GM19455 (cell line): ENCODE results near the gene U2AF2.

Source experiments
- ATAC-seq: cut with Tn5 transposase; IDR thresholded peaks from one replicate; pipeline ENCODE4 v1.9.1; 2021; ENCODE audit not compliant: unreplicated experiment

U2AF2 gene

DNA sequence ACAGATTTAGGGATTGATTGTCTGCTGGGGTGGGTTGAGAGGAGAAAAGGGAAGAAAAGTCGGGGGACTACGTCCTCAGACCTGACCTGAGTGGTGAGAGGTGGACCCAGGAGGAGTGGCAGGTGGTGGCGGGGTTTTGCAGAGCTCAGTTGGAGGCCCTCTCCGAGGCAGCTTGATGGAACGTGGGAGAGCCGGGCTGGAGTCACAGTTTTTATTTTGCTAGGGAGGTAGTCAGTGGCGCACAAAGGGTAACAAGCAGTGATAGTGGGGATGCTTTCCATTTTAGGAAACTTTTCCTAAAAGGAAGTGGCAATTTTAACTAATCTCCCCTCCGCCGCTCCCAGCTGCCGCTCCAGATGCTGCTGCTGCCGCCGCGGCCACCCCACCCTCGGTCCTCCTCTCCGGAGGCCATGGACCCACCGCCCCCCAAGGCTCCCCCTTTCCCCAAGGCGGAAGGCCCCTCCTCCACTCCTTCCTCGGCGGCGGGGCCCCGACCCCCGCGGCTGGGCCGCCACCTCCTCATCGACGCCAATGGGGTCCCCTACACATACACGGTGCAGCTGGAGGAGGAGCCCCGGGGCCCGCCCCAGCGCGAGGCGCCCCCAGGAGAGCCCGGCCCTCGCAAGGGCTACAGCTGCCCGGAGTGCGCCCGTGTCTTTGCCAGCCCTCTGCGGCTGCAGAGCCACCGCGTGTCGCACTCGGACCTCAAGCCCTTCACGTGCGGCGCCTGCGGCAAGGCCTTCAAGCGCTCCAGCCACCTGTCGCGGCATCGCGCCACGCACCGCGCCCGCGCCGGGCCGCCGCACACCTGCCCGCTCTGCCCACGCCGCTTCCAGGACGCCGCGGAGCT, 12.5 kb upstream of the U2AF2 start:
- no peak for ATAC-seq

DNA sequence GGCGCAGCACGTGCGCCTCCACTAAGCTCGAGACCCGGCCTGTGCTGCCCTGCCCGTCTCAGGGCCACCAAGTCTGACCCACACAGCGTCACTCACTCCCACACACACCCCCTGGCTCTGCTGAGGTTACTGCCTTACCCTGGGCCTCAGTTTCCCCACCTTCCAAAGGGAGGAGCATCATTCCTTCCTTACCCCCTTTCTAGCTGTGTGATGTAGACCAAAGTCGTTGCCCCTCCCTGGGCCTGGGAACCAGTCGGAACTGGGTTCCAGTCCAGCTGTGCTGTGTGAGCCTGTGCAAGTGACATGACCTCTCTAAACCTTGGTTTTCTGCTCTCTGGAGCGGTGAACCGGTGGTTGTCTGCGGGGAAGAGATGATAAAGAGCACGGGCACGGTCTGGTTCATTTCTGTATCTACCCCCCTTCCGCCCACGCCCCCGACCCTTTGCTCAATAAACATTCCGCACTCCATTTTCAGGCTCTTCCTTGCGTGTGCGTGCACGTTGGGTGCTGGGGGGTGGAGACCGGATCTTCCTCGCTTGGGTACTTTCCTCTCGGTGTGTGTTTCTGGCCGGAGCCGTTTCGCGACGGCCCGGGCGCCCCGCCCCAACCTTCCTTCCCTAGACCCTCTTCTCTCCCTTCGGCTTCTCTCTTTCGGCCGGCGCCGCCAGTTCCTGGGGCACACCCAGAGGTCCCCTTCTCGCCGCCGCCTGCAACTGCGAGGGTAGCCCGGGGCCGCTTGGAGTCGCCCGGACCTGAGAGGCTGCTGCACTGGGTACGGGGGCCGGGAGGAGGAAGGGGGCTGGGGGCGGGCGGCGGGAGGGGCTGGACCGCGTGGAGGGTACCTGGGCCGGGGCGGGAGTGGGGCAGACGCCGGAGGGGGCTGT, 11.6 kb upstream of the U2AF2 start, which contains the start of gene ZNF581:
ZNF581 (plus strand) TSS at position 647 of the 884 bp plus-strand sequence. CDS start 923 bp downstream, outside the sequence.
- ATAC-seq = no peak

DNA sequence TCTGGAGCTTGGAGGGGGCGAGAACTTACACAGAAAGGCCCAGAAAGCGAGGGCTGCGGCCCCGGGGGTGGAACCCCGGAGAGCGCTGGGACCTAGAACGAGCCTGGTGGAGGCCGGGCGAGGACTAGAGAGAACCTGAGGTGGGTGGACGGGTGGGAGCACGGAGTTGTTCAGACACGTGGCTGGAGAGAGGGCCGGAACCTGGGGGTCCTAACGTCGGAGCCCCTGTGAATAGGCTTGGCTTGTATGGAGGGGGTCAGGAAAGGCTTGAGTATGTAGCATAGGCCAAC, 11.0 kb upstream of the U2AF2 start:
- no peak for ATAC-seq

DNA sequence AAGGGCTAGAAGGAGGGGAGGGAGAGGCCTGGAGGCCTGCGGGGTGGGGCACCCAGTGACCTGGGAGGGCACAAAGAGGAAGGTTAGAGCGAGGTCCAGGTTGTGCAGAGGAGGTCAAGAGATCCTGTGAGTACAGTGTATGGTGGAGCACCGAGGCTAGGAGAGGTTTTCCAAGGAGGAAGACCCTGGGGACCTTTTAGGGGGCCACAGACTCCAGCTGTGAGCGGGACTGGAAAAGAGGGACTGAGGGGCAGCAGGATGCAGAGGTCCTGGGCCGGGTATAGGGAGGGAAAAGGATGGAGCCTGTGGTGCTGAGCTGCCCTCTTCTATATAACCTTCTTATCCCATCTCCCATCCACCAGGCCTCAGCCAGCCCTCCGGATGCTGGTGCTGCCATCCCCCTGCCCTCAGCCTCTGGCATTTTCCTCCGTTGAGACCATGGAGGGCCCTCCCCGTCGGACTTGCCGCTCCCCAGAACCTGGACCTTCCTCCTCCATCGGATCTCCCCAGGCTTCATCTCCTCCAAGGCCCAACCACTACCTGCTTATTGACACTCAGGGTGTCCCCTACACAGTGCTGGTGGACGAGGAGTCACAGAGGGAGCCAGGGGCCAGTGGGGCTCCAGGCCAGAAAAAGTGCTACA, 10.5 kb upstream of the U2AF2 start:
- ATAC-seq = no peak

DNA sequence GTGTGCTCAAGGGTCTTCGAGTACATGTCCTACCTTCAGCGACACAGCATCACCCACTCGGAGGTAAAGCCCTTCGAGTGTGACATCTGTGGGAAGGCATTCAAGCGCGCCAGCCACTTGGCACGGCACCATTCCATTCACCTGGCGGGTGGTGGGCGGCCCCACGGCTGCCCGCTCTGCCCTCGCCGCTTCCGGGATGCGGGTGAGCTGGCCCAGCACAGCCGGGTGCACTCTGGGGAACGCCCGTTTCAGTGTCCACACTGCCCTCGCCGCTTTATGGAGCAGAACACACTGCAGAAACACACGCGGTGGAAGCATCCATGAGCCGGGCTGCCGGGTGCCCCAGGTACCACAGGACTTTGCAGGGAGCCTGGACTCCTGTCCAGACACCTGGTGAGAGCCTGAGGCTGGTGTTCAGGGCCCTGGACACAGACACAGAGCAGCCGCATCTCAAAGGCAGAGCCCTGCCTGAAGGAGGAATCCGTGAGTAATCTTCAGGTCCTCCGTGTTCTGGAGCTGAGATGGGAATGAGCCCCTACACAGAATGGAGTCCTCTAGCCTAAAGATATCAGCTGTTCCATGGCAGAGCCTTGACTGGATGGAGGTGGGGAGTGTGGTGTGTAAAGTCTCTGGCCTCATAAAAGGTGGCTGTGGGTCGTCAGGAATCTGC, 9.9 kb upstream of the U2AF2 start:
- ATAC-seq = no peak

DNA sequence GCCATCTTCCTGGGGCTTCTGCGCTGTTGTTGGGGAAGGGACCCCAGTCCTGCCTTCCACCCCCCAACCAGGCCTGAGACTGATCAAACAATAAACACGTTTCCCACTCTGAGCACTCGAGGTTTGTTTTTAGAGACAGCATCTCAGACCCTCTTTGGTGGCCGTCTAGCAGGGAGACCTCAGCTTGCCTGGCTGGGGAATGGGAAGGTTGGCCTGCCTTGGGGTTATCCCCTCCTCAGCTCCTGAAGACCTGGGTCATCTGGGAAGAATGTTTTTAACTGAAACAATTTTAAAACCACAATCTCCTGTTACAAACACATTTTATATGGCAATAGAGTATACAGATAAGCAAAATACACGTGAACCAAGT, 9.3 kb upstream of the U2AF2 start:
- no peak for ATAC-seq

DNA sequence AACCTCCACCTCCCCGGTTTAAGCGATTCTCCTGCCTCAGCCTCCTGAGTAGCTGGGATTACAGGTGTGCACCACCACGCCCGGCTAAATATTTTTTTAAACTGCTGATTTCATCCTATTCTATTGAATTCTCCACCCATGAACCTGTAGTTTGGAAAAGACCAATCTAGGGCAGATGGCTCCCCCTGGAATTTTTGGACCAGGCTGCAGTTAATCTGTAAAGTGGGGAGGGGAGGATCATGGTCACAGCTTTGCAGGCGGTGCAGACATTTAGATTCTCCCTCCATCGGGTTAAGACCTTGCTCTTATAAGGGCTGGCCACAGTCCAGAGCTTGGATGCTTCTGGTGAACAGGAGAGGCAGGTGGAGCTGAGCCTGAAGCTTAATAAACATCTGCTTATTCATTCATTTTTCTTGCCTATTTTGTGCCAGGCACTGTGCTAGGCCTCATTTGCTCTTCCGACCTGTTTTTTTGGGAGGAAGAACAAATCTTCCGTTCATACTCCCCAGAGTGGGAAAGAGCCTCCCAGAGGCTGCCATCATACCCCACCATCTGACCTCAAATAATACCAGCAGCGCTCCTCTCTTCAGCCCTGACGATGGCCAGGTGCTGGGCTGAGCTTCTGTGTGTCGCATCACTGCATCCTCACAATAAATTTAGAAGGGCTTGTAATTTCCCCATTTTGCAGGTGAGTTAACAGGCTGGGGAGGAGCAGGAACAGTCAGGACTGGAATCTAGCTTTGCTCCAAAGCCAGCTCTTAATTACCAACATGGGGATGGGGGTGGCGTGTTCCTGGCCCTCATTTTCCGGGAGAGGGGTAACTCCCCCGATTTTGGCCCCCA, 7.7 kb upstream of the U2AF2 start:
- no peak for ATAC-seq

DNA sequence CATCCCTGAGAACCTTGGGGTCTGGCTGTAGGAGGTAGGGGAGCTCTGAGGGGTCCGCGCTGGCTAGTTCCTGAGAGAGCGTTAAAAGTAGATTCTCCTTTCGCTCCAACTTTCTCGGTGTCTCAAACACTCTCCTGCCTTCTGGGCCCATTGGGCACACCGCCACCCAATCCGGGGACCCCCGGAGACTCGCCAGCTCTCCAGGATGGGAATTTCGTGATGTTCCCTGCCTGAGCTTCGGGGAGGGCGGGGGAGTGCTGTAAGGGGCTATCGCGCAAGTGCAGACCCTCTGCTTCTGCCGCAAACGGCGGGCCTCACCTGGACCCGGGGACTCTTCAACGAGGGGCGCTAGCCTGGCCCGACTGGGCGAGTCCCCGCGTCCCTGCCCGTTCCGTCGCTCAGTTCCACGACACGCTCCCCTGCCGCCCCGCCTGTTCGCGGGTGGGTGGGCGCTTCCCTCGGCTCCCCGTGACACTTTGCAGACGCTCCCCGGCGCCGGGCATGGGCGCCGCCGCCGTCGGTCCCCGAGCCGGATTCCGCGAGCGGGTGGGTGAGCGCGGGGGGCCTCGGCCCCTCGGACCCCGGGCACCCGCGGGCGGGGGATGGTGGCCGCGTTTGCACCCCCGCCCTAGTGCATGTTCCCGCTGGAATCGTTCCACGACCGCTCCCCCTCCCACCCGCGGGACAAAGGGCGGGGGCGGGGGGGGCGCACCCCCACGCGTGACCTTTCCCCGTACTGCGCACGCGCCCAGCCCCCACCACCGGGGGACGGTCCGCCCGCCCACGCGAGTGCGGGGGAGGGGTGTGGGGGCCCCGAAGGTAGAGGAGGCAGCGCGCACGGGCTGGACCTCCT, 6.9 kb upstream of the U2AF2 start, which contains the start of gene CCDC106:
CCDC106 (plus strand) TSS at position 481 of the 853 bp plus-strand sequence. CDS start 835 bp downstream, outside the sequence.
- ATAC-seq = no peak

DNA sequence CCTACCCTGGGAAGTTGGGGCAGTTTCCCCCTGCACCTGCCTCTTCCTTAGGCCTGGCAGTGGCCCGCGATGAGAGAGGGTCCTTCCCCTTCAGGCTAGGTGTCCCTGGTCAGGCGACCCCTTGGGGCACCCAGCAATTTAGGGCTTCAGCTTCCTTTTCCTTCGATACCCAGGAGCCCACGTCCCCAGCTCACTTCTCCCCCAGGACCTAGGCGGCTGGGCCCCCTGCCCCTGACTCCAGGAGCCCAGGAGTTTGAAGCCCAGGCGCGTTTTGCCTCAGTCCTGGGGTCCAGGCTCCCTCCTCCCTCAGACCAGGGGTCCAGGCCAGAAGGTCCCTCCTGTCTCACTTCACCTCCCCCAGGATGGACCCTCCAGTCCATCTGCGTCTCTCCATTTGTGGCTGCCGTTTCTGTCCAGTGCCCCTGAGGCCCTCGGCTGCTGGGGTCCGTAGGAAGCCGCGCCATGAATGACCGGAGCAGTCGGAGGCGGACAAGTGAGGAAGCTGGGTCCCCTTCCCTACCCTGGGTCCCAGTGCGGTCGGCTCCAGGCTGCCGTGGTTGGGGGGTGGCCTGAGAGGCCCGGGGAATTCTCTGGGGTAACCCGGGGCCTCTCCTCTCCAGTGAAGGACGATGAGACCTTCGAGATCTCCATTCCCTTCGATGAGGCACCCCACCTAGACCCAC, 6.1 kb upstream of the U2AF2 start:
- no peak for ATAC-seq

DNA sequence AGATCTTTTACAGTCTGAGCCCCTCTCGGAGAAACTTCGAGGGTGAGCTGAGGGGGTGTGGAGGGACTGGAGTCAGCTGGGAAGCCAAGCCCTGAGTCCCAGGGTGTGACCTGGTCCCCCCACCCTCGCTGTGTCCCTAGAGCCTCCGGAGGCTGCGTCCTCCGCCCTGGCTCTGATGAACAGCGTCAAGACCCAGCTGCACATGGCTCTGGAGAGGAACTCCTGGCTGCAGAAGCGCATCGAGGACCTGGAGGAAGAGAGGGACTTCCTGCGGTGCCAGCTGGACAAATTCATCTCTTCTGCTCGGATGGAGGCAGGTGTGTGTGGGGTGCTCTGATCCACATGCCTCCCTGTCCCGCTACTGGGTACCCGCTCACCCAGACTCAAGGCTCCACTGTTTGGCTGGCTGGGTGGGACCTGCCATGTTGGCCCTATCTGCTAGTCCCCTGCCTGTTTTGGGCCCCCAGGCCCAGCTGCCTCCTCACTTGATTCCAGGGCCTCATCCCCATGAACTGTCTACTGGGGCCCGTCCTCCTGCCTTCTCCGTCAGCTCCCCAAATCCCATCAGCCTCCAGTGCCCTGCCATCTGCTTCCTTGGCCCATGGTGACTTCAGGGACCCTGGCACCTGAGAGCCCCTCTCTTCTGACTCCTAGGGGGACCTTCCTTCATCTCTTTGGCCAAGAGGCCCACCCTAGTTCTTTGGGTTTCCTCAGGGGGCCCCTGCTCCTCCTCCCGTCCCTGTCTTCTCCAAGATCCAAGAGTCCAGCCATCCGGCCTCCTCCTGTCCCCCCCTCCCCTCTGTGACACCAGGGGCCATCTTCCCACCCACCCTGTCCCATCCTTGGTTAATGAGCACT, 5.3 kb upstream of the U2AF2 start:
- no peak for ATAC-seq

DNA sequence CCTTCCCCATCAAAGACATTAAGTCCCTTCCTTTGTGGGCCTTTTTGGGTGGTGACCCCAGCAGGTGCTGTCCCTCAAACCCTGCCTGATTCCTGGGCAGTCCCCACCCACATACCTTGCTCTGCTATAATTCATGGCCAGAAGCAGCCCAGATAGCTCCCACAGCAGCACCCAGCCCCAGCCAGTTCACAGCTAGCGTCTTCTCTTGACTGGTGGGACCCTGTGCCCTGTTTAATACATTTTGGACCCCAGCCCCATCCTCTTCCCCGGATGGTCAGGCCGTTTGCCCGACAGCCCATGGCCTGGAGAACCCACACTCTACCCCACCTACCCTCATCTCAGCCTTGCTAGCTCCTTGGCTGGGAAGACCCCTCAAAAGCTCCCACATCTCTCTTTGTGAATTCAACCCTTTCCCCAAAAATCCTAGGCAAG, 4.7 kb upstream of the U2AF2 start:
- ATAC-seq = no peak

DNA sequence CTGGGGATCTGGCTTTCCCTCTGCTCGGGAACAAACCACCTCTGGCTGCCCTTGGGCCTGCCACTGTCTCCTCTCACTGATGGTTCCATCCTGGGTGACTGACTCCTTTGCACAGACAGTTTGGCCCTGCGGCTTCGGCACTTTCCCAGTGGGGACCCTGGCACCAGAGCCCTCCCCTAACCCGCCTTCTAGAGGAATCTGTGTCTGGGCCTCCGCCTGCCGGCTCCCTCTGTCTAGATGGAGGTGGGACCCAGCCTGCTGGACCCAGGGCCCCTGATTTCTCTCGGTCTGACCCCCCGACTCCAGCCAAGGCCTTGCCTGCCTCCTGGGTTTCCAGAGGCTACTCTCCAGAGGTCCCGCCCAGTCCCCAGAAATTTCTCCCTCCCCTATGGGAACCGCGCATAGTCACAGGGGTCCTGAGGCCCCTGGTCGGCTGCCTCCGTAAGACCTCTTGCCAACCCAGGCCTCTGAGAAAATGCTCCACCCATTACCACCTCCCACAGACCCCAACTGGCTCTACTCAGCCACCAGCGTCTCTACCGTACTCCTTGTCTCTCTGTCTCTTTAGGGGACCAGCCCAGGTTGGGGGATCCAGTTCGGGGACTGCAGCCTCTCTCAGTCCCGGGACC, 4.1 kb upstream of the U2AF2 start:
- no peak for ATAC-seq

DNA sequence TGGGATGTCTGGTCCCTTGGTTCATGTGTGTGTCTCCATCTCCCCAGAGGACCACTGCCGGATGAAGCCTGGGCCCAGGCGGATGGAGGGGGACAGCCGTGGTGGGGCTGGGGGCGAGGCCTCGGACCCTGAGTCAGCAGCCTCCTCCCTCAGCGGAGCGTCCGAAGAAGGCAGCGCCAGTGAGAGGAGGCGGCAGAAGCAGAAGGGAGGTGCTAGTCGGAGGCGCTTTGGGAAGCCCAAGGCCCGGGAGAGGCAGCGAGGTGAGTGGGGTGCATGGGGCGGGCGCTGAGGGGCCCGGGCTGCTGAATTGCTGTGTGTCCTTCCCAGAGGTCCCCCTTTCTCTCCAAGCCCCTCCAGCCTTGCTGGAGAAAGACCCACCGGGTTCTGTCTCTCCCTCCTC, 3.6 kb upstream of the U2AF2 start:
- no peak for ATAC-seq

DNA sequence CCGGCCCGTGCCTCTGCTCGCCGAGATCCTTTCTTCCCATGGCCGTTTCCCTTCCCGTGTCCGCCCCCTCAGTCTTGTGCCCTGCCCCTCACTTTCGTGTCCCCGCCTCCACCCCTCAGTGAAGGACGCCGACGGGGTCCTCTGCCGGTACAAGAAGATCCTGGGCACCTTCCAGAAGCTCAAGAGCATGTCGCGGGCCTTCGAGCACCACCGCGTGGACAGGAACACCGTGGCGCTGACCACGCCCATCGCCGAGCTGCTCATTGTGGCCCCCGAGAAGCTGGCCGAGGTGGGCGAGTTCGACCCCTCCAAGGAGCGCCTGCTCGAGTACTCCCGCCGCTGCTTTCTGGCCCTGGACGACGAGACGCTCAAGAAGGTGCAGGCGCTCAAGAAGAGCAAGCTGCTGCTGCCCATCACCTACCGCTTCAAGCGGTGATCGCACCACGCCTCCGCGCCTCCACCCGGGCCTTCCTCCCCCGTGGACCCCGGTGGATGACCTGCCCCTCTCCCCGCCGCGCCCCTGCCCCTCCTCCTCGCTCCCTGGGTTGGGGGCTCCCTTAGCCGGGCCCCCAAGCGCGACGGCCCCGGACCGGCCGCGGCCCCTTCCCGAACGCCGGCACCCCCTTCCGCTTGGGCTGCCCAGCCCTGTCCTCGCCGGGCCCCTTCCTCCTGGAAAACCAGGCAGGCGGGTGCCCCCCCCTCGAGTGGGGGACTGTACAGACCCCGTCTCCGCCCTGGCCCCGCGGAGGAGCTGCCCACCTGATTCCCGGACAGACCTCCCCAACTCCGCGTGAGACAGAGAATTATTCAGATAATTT, 2.3 kb upstream of the U2AF2 start:
- ATAC-seq = no peak

DNA sequence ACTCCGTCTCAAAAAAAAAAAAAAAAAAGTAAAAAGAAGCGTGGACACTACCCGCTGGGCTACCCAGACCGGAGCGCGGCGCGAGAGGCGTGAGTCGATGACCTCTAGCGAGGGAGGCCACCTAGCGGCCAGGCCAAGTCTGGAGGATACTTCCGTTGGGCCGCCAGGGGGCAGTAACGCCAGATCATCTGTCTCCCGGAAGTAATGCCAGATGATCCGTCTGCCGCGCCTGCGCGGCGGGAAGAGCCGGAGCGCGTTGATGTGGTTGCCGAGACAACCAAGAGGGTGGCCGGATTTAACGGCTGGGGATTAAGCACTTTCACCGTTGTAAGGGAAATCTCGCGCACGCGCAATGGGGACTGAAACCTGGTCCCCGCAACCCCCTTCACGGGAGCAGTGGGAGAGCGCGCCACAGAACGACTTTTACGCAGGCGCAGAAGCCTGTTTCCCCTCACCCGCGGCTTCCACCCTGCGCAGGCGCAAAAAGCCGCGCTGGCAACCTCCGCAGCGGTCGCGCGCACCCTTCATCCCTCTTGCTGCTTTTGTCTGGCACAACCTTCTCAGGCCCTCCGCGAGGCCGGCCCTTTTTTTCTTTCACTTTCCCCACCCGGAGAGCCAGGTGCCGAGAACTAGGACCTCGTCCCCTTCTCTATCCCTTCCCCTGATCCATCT, 1.0 kb upstream of the U2AF2 start:
- ATAC-seq = peak; percentile 44

DNA sequence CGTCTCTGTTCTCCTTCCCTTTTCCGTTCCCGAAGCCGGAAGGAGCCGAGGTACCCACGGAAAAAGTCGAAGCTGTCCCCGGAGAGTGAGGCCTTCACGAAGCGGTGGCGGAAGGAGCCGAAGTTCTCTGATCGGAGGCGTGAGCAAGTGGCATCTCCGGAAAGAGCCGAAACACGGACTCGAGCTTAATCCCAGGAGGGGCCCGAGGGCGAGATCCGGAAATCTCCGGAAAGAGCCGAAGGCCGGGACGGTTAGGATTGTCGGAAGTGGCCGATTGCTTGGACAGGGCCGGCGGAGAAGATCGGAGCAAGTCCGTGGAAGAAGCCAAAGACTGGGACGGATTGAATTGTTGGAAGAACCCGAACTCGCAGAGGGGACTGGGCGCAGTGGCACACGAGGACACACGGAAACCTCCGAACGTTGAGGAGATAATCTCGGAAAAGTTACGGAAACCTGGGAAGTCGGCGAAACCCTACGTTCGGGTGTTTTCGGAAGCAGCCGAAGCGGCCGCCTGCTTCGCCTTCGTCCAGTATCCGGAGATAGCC, 440 bp upstream of the U2AF2 start:
- peak; percentile 47 for ATAC-seq
